Loucy (cell line): ENCODE results near the gene ASS1.

Source experiments
- EZH2phosphoT487 ChIP-seq: fragments of 200-600 bp; IDR thresholded peaks from 2 replicates; pipeline ENCODE4 v1.6.1; 2018; ENCODE audit warnings: antibody characterized with exemption, mild to moderate bottlenecking, moderate library complexity, borderline replicate concordance
- TF ChIP-seq, protein P1 (sequence below): fragments of 200-600 bp; sonication (generic); conservative IDR thresholded peaks from 2 replicates; pipeline ENCODE4 v1.5.1; 2014; ENCODE audit warnings: mild to moderate bottlenecking, antibody characterized with exemption, low read length

DNA sequence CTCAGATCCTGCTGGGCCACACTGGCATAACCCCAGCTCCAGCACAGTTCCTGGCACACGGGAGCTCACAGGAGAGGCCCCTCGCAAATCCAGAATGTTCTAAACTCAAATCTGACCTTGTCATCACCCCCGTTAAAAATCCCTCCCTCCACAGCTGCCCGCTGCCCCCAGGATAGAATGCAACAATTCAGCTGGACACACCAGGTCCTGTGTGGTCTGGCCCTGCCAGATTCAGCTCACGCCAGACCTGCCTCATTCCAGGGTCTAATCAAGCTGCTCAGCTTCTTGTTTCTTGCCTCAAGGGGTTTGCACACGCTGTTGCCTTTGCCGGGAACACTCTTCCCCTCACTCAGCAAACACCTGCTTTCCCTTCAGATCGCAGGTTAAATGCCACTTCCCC, 45.0 kb upstream of the ASS1 start:
- TF ChIP-seq, protein P1, sequence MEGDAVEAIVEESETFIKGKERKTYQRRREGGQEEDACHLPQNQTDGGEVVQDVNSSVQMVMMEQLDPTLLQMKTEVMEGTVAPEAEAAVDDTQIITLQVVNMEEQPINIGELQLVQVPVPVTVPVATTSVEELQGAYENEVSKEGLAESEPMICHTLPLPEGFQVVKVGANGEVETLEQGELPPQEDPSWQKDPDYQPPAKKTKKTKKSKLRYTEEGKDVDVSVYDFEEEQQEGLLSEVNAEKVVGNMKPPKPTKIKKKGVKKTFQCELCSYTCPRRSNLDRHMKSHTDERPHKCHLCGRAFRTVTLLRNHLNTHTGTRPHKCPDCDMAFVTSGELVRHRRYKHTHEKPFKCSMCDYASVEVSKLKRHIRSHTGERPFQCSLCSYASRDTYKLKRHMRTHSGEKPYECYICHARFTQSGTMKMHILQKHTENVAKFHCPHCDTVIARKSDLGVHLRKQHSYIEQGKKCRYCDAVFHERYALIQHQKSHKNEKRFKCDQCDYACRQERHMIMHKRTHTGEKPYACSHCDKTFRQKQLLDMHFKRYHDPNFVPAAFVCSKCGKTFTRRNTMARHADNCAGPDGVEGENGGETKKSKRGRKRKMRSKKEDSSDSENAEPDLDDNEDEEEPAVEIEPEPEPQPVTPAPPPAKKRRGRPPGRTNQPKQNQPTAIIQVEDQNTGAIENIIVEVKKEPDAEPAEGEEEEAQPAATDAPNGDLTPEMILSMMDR: no peak
- no peak for TF ChIP-seq EZH2phosphoT487
